Right lobe of liver (tissue), 6 donors: Measurements from ENCODE around the gene MEI1. TPM values are rescaled to one million over a fixed set of nuclear protein-coding genes. Genes with fewer than 3 reads are reported as not detected.

Source experiments
- ATAC-seq, 4 donors: fragments of 200-7000 bp; cut with Tn5 transposase; one replicate each; pipeline ENCODE4 v1.9.1; 2020; ENCODE audit warnings: mild to moderate bottlenecking in 4 of 4, moderate library complexity in 4 of 4
- DNase-seq, 3 donors: peaks; one replicate each; pipeline ENCODE4 v3.0.0-alpha.2; 2020
- H3K27ac ChIP-seq, 3 donors: fragments of 200-600 bp; one replicate each; pipeline ENCODE4 v1.8.0; 2022
- H3K27me3 ChIP-seq, 2 donors: fragments of 200-600 bp; one replicate each; pipeline ENCODE4 v1.8.0; 2022
- H3K36me3 ChIP-seq, 4 donors: fragments of 200-600 bp; sonication (generic) in 1 of 4; one replicate each; pipeline versions ENCODE4 v1.5.1 to v1.8.0; 2017 to 2022; ENCODE audit warnings: control low read depth in 1 of 4
- H3K4me1 ChIP-seq, 4 donors: fragments of 200-600 bp; sonication (generic) in 1 of 4; one replicate each; pipeline versions ENCODE4 v1.5.1 to v1.8.0; 2017 to 2022; ENCODE audit warnings: control low read depth in 1 of 4
- H3K4me3 ChIP-seq, 3 donors: fragments of 200-600 bp; one replicate each; pipeline ENCODE4 v1.8.0; 2022
- H3K9me3 ChIP-seq, 4 donors: fragments of 200-600 bp; sonication (generic) in 1 of 4; one replicate each; pipeline versions ENCODE4 v1.5.1 to v1.8.0; 2017 to 2022; ENCODE audit warnings: control low read depth in 1 of 4
- CTCF ChIP-seq, 4 donors: fragments of 200-600 bp in 3 of 4; fragments of 450-650 bp in 1 of 4; IDR thresholded peaks; one replicate each; pipeline versions ENCODE4 v1.5.1 to v1.8.0; 2016 to 2022; ENCODE audit warnings: antibody characterized with exemption in 4 of 4, mild to moderate bottlenecking in 2 of 4
- POLR2A ChIP-seq: fragments of 450-650 bp; IDR thresholded peaks from one replicate; pipeline ENCODE4 v1.6.1; 2017; ENCODE audit warnings: antibody characterized with exemption, mild to moderate bottlenecking
- WGBS: methylation state at CpG from one replicate; pipeline ENCODE4 v1.1.6; 2018; ENCODE audit warnings: low coverage, low lambda C conversion rate; ENCODE audit not compliant: insufficient coverage; ENCODE audit errors: missing lambda C conversion rate; 5-methylcytosine and 5-hydroxymethylcytosine counted together
- intact Hi-C, 2 donors: fragments of 100-400 bp; cut with DNase I; formaldehyde crosslinking; loops; one replicate each; pipeline versions ENCODE4 v1.11.2 to v1.14.1; 2022
- total RNA-seq, 6 experiments: library from RNA; depleted of rRNA in 2 of 6; stranded (reverse); fragments of >200 nt in 2 of 6; fragmentation: NEBNext Ultra II Directional in 3 of 6; extraction: Animal tissue kit (Norgen Biotek cat#: 25700) in 3 of 6; gene quantifications; one replicate each; pipeline versions ENCODE4 v1.1.0 to v1.2.4, GENCODE V29; 2016 to 2023
- donor health status: DM: no; HTN: yes; CAD: no.
- donor health status: DM: no; HTN: no; CAD: no.
- donor health status: DM: no; HTN: no; CAD: no.
- donor health status: DM: no; HTN: yes; CAD: no.
- donor health status: DM: no; HTN: yes; CAD: no.

MEI1 gene
- total RNA-seq, 6 experiments from 2014 or later, result 0.37 to 1.0 (median 0.60) TPM

GRCh38 chr22:41799486-41800347 is 100.4 kb downstream of the MEI1 start:
- Histone ChIP-seq H3K9me3 (no peaks in the 10 kb centered on the region), H3K4me1 (peaks cover 0 to 13% (median 4%) of the 10 kb centered on the region in 4 donors), H3K4me3 (peak overlapping the region; percentile 68 to 94 (median 82)), H3K36me3 (no peaks in the 10 kb centered on the region), H3K27me3 (no peaks in the 10 kb centered on the region), H3K27ac (peak overlapping the region; percentile 70 to 87 (median 71))
- peak; percentile 35 to 63 (median 58) for DNase-seq
- TF ChIP-seq CTCF (IDR thresholded peaks at IDR 0.05), result no peak
- no peak for TF ChIP-seq POLR2A
- intact Hi-C loops, result no loop called here
- 23% methylated on average over 11 of the region's 38 CpGs for WGBS
- peak; percentile 32 to 43 (median 40) for ATAC-seq

- H3K4me3 ChIP-seq, result peak within 1 kb of the TSS; percentile 68 to 94 (median 82)
- H3K27ac ChIP-seq, result peak within 1 kb of the TSS; percentile 70 to 87 (median 71)
- no peaks in the 10 kb centered on the region for H3K36me3 ChIP-seq
- intact Hi-C loops, result no loop called here
- H3K4me1 ChIP-seq, result peaks cover 0 to 13% (median 4%) of the 10 kb centered on the region in 4 donors
- WGBS, result 0% methylated on average over 5 of the region's 52 CpGs
- ATAC-seq (peak; percentile 98 to 99 (median 98)), DNase-seq (peak; percentile 94 to 95 (median 94))
- H3K27me3 ChIP-seq, result no peaks in the 10 kb centered on the region
- TF ChIP-seq POLR2A (peak; percentile 95), CTCF (IDR thresholded peaks at IDR 0.05) (no peak)
- no peaks in the 10 kb centered on the region for H3K9me3 ChIP-seq
Measured at GRCh38 chr22:41800348-41801146, 101.2 kb downstream of the MEI1 start, which contains the start of gene CCDC134. CCDC134 (plus strand) TSS chr22:41800679; CDS start chr22:41808891, 8,212 bp downstream.

GRCh38 chr22:41801147-41801819 is 102.0 kb downstream of the MEI1 start:
- peaks cover 0 to 13% (median 4%) of the 10 kb centered on the region in 4 donors for H3K4me1 ChIP-seq
- 11% methylated on average over 3 of the region's 4 CpGs for WGBS
- H3K9me3 ChIP-seq, result no peaks in the 10 kb centered on the region
- no peak for TF ChIP-seq POLR2A
- no peak for TF ChIP-seq CTCF (IDR thresholded peaks at IDR 0.05)
- DNase-seq (no peak), ATAC-seq (peak in 1 of 4 donors; percentile 2)
- H3K27ac ChIP-seq, result peak overlapping the region; percentile 70 to 87 (median 71)
- no peaks in the 10 kb centered on the region for H3K27me3 ChIP-seq
- H3K36me3 ChIP-seq, result no peaks in the 10 kb centered on the region
- intact Hi-C loops, result no loop called here
- peak overlapping the region; percentile 68 to 94 (median 82) for H3K4me3 ChIP-seq

- DNase-seq (no peak), ATAC-seq (no peak)
- H3K9me3 ChIP-seq, result no peaks in the 10 kb centered on the region
- WGBS, result 49% methylated on average over 2 of the region's 2 CpGs
- H3K27ac ChIP-seq, result no peak overlapping the region
- H3K4me1 ChIP-seq, result peaks cover 0 to 13% (median 4%) of the 10 kb centered on the region in 4 donors
- no peak for TF ChIP-seq CTCF (IDR thresholded peaks at IDR 0.05)
- no peak for TF ChIP-seq POLR2A
- H3K36me3 ChIP-seq, result no peaks in the 10 kb centered on the region
- H3K27me3 ChIP-seq, result no peaks in the 10 kb centered on the region
- intact Hi-C loops, result no loop called here
- no peak overlapping the region for H3K4me3 ChIP-seq
Measured at GRCh38 chr22:41801886-41802285, 102.6 kb downstream of the MEI1 start.
